ENCODE results near the gene OR8S1. TPM values are rescaled to one million over a fixed set of nuclear protein-coding genes. Genes with fewer than 3 reads are reported as not detected.

Gene OR8S1
- total RNA-seq (not detected), total RNA-seq (0 to 0.07 (median 0) reads per million in 172 experiments)
- polyA plus RNA-seq (2013, experiment 1 of 2): not detected
- polyA plus RNA-seq (2013, experiment 2 of 2): not detected

- no peak within 1 kb of the TSS for H3K4me3 ChIP-seq (ENCODE audit: low read length)
- no peaks in the 10 kb centered on the region for H3K36me3 ChIP-seq (ENCODE audit: insufficient read depth, low read length)
- POLR2A ChIA-PET: no interaction called here
- Mint-ChIP-seq H3K4me1 (ENCODE audit: low read depth) (no peaks in the 10 kb centered on the region), H3K36me3 (ENCODE audit: low read depth) (no peaks in the 10 kb centered on the region), H3K9me3 (no peaks in the 10 kb centered on the region), H3K4me3 (no peak within 1 kb of the TSS), H3K27ac (no peak within 1 kb of the TSS), H3K27me3 (peaks cover 5% of the 10 kb centered on the region)
- H3K4me1 ChIP-seq (ENCODE audit: insufficient read depth, low read length): no peaks in the 10 kb centered on the region
- ATAC-seq (ENCODE audit: poor library complexity): no peak
- H3K27ac ChIP-seq (ENCODE audit: low read depth in 1 of 2, low read length in 2 of 2): no peak within 1 kb of the TSS
- no peak for DNase-seq
- H3K9me3 ChIP-seq (ENCODE audit: control insufficient read depth in 1 of 2, insufficient read depth in 1 of 2, low read length in 2 of 2): peaks cover 0 to 5% of the 10 kb centered on the region in 2 experiments
- intact Hi-C loops (cut with DNase I, micrococcal nuclease): no loop called here
- peaks cover 0 to 2% of the 10 kb centered on the region in 2 experiments for H3K27me3 ChIP-seq (ENCODE audit: control insufficient read depth in 1 of 2, insufficient read depth in 2 of 2, low read length in 2 of 2)
- CTCF ChIA-PET: no interaction called here
- no peak for TF ChIP-seq CTCF (IDR thresholded peaks at IDR 0.05)
These were observed at the start of gene OR8S1 for GRCh38 chr12:48525332-48525731. Gene OR8S1 (plus strand): TSS chr12:48525632. CDS start chr12:48525632, 0 bp downstream.

DNA sequence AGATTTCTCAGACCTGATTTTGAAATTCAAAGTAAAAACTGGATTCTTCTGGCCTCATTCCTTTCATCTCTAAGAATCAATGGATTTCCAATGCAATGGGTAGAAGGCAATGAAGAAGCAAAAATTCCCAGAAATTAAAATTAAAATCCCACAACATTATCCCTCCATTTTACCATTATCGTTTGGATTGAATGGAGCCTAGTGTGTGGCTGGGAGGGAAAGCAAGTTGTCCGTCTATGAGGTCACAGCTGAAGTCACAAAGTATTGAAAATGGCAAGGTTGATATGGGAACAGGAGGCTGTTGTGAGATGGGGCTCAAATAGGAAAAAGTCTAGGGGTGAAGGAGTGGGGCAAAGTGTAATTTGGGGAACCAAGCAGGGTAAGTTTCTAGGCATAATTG lies 43.2 kb upstream of the OR8S1 start, which contains the start of gene C12orf54:
Gene C12orf54 (plus strand): TSS at position 301 of the 400 bp plus-strand sequence. CDS start 799 bp downstream, outside the sequence.
- ATAC-seq (ENCODE audit: poor library complexity) (no peak), DNase-seq (no peak)
- H3K27ac Mint-ChIP-seq: no peak within 1 kb of the TSS
- intact Hi-C loops (cut with DNase I, micrococcal nuclease): no loop called here
- no peak within 1 kb of the TSS for H3K4me3 ChIP-seq (ENCODE audit: low read length)
- H3K36me3 Mint-ChIP-seq (ENCODE audit: low read depth): no peaks in the 10 kb centered on the region
- no peaks in the 10 kb centered on the region for H3K4me1 Mint-ChIP-seq (ENCODE audit: low read depth)
- H3K27me3 Mint-ChIP-seq: peaks cover 5% of the 10 kb centered on the region
- H3K9me3 ChIP-seq (ENCODE audit: control insufficient read depth in 1 of 2, insufficient read depth in 1 of 2, low read length in 2 of 2): no peaks in the 10 kb centered on the region
- H3K9me3 Mint-ChIP-seq: peaks cover 6% of the 10 kb centered on the region
- no peak for TF ChIP-seq CTCF (IDR thresholded peaks at IDR 0.05)
- CTCF ChIA-PET: no interaction called here
- H3K4me3 Mint-ChIP-seq: no peak within 1 kb of the TSS
- H3K4me1 ChIP-seq (ENCODE audit: insufficient read depth, low read length): no peaks in the 10 kb centered on the region
- H3K27ac ChIP-seq (ENCODE audit: low read depth in 1 of 2, low read length in 2 of 2): no peak within 1 kb of the TSS
- POLR2A ChIA-PET: no interaction called here
- H3K27me3 ChIP-seq (ENCODE audit: control insufficient read depth in 1 of 2, insufficient read depth in 2 of 2, low read length in 2 of 2): peaks cover 0 to 3% of the 10 kb centered on the region in 2 experiments
- no peaks in the 10 kb centered on the region for H3K36me3 ChIP-seq (ENCODE audit: insufficient read depth, low read length)

DNA sequence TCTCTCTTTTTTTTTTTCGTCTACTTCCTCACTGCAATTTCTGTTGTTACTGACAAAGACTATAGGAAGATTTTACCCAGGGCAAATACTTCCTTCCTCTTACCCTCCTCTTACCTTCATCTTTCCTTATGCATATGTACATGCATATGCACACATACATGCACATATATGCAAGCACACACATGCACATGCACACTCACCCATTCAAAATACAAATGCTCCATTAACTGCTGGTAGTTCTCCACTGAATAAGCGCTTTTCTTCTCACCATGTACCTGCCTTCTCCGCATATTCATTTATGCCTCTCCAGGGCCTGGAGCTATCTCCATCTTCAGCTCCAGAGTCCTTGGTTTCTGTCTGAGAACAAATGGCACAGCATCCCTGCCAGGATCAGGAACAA lies 42.5 kb upstream of the OR8S1 start:
- H3K4me1 ChIP-seq (ENCODE audit: insufficient read depth, low read length): no peaks in the 10 kb centered on the region
- no peaks in the 10 kb centered on the region for H3K36me3 ChIP-seq (ENCODE audit: insufficient read depth, low read length)
- H3K9me3 ChIP-seq (ENCODE audit: control insufficient read depth in 1 of 2, insufficient read depth in 1 of 2, low read length in 2 of 2): no peaks in the 10 kb centered on the region
- intact Hi-C loops (cut with DNase I, micrococcal nuclease): no loop called here
- peaks cover 5% of the 10 kb centered on the region for H3K27me3 Mint-ChIP-seq
- H3K9me3 Mint-ChIP-seq: peaks cover 6% of the 10 kb centered on the region
- H3K27ac Mint-ChIP-seq: no peak overlapping the region
- H3K36me3 Mint-ChIP-seq (ENCODE audit: low read depth): no peaks in the 10 kb centered on the region
- ATAC-seq (ENCODE audit: poor library complexity) (no peak), DNase-seq (no peak)
- no peak for TF ChIP-seq CTCF (IDR thresholded peaks at IDR 0.05)
- no peak overlapping the region for H3K4me3 ChIP-seq (ENCODE audit: low read length)
- H3K27ac ChIP-seq (ENCODE audit: low read depth in 1 of 2, low read length in 2 of 2): no peak overlapping the region
- H3K4me1 Mint-ChIP-seq (ENCODE audit: low read depth): no peaks in the 10 kb centered on the region
- H3K4me3 Mint-ChIP-seq: no peak overlapping the region
- CTCF ChIA-PET: no interaction called here
- peaks cover 0 to 3% of the 10 kb centered on the region in 2 experiments for H3K27me3 ChIP-seq (ENCODE audit: control insufficient read depth in 1 of 2, insufficient read depth in 2 of 2, low read length in 2 of 2)
- POLR2A ChIA-PET: no interaction called here

Measured in CD4-positive, alpha-beta T cell (primary cell).